GM18520 (cell line): ENCODE measurements around the gene ABCB8.

ENCODE experiments used
- ATAC-seq: cut with Tn5 transposase; IDR thresholded peaks from one replicate; pipeline ENCODE4 v1.9.1; 2021; ENCODE audit not compliant: unreplicated experiment

The ABCB8 gene

DNA sequence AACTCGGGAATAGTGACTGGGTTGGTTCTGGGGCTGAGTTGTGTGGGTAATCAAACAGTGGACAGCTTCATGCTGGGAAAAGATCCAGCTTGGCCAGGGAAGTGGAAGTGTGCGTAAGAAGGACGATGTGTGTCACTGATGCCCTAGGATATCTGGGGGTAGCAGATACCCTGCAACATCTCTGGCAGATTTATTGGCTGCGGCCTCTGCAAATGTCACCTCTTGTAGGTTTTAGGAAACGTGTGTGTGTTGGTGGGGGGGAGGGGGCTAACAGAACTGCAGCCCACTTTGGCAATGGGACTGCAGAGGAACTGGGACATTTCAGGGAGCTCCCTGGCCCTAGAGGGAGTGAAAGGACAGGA is 57.1 kb downstream of the ABCB8 start:
- ATAC-seq, result no peak

GRCh38 chr7:151085691-151086620 is 57.7 kb downstream of the ABCB8 start, which contains the start of gene AGAP3:
TSS of gene AGAP3 (plus strand) at chr7:151086475. CDS start at chr7:151086742, 267 bp downstream.
- ATAC-seq, result peak; percentile 28

- no peak for ATAC-seq
These were observed 58.6 kb downstream of the ABCB8 start for GRCh38 chr7:151086802-151087244.

GRCh38 chr7:151087245-151088018 is 59.2 kb downstream of the ABCB8 start:
- ATAC-seq, result peak; percentile 25

DNA sequence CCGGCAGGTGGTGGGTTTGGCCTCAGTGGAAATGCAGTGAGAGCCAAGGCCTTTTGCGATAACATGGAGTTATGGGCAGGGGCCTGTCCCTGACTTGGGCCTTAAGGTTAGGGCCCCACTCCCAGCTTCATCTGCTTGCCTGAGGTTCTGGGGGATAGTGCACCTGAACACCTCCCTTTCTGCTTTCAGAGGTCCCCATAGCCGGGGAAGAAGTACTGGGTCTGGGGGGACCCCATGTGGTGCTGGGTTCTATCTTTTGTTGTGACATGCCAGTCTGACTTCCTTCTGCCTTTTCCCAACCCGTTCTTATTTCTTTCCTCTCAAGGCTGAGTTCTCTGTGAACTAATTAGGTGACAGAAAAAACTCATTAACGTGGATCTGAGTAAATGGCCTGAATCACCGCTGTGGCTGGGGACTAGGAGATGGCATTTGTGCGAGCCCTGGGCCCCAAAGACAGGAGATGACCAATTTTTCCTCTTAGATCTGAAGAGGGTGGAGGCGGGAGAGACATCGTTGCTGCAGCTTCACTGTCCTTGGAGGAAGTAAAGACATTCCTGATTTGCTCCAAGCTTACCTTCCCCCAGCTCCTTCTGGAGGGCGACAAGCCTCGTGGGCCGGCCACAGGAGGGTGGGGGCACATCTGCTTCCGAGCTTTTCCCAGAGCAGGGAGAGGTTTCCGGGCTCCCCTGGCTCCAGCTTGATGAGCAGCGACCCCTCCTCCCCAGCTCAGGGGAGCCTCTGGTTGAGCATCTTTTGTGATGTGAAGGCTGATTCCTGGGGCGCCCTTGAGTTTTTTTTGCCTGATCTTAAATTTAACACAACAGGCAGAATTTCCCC is 60.0 kb downstream of the ABCB8 start:
- no peak for ATAC-seq

GRCh38 chr7:151088856-151089699 is 60.8 kb downstream of the ABCB8 start:
- ATAC-seq, result no peak

GRCh38 chr7:151089893-151090730 is 61.9 kb downstream of the ABCB8 start:
- ATAC-seq, result no peak

GRCh38 chr7:151091003-151091402 is 62.8 kb downstream of the ABCB8 start:
- no peak for ATAC-seq

GRCh38 chr7:151091431-151091830 is 63.2 kb downstream of the ABCB8 start:
- no peak for ATAC-seq

DNA sequence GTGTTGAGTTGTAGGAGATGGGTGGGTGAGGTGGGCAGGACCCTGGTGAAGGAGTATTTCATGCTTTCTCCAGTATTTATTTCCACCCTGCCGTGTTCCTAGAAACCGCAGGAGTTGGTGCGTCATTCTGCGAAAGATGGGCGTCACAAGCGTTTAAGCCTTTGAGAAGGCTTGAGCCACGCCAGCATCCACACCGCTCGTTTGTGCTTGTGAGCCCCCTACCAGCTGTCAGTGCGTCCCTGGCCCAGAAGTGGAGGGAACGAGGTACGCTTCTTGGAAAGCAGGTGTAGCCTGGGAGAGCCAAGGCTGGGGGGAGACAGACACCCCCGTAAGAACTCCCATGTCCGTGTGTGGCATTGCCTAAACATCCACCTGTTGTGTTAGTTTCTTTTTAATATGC is 63.7 kb downstream of the ABCB8 start:
- no peak for ATAC-seq

- ATAC-seq, result no peak
These were observed 65.5 kb downstream of the ABCB8 start for GRCh38 chr7:151093748-151094147.

GRCh38 chr7:151094675-151095074 is 66.4 kb downstream of the ABCB8 start:
- no peak for ATAC-seq

DNA sequence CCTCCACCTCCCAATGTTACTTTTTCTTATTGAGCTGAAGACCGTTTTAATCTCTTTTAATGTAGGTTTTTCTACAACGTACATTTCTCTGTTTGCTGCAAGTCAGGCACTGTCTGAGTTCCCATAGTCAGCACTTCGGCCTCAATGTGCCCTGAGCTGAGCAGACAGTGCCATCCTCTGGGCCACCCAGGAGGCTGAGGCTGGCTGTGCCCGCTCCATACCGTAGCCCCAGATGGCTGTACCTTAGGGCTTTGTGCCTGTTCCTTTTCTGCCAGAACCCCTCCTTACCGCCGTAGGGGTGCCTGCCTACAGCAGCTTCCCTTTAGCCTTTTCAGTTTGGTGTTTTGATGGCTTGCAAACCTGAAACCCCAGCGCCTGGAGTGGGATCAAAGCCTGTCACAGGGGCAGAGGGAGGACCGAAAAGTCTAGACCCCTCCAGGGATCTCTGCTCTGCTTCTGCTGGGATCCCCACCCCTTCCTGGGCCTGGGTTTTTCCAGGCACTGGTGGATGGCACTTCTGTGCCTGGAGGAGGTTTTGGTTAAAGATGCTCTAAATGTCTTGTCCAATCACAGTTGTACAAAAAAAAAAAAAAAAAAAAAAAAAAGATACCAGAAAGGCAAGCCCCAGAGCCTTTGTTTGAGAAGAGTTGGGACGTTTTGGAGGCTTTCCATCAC is 67.0 kb downstream of the ABCB8 start:
- no peak for ATAC-seq

GRCh38 chr7:151095828-151096475 is 67.7 kb downstream of the ABCB8 start:
- ATAC-seq, result no peak
